Activated CD8-positive, alpha-beta memory T cell treated with anti-CD3 and anti-CD28 coated beads for 36 hours (primary cell): ENCODE results near the gene TFAP2A. TPM values are rescaled to one million over a fixed set of nuclear protein-coding genes. Genes with fewer than 3 reads are reported as not detected.

Experiments used
- CTCF ChIA-PET: fragments of 350-600 bp; sonication (Branson Sonifier 250); formaldehyde crosslinking; loops from one replicate; lab custom pipeline; 2021; ENCODE audit warnings: antibody characterized with exemption; lab: Charles Lee
- POLR2A ChIA-PET: fragments of 350-600 bp; sonication (Branson Sonifier 250); formaldehyde crosslinking; loops from one replicate; lab custom pipeline; 2021; ENCODE audit warnings: antibody characterized with exemption; lab: Charles Lee
- total RNA-seq, 2 experiments: library from RNA; stranded (reverse); gene quantifications; one replicate each; pipeline ENCODE4 v1.2.3, GENCODE V29; 2021

The TFAP2A gene
- not detected for total RNA-seq

- CTCF ChIA-PET, result interaction anchor here (0.7 to 1.2 kb wide), 2 partner anchors 14 to 1380 kb away, joined by 3 to 5 read pairs; no protein-coding TSS in a partner anchor
- POLR2A ChIA-PET, result no interaction called here
These were observed at the start of gene TFAP2A for GRCh38 chr6:10414756-10415616. TFAP2A (minus strand) TSS chr6:10415074; CDS start chr6:10414991, 83 bp downstream.

DNA sequence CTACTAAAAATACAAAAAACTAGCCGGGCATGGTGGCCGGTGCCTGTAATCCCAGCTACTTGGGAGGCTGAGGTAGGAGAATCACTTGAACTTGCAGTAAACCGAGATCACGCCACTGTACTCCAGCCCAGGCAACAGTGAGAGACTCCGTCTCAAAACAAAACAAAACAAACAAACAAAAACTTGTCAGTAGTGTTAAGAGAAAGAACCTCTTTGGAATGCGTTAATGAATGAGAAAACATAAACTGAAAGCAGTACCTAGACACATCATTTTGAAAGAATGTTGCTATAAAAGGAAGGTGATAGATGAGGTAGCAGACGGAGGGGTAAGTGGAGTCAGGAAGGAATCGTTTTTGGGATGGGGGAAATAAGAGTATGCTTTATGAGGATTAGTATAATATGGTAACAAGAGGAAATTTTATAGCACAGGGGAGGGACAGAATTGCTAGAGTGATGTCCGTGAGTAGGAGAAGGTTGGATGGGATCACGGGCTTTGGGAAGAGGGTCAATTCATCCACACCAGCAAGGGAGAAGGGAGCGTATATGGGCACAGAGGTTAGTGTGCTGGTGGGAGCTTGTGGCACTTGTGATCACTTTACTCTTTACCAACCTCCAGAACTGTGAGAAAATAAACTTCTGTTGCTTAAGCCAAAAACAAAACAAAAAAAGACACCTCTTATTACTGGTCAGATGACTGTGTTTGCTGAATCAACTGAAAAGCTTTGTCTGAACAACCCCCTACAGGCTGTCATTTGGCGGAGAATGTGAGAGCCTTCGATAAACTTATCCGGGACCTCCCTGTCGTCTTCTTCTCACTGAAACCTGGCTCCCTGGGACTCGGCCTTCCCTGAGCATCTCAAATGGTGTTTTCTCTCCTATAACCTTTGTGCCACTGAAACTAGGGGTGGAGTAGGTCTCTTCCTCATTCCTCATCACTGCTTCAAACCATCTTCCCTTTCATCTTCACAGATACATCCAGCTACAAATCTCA, 48.9 kb upstream of the TFAP2A start:
- POLR2A ChIA-PET, result no interaction called here
- CTCF ChIA-PET, result no interaction called here

DNA sequence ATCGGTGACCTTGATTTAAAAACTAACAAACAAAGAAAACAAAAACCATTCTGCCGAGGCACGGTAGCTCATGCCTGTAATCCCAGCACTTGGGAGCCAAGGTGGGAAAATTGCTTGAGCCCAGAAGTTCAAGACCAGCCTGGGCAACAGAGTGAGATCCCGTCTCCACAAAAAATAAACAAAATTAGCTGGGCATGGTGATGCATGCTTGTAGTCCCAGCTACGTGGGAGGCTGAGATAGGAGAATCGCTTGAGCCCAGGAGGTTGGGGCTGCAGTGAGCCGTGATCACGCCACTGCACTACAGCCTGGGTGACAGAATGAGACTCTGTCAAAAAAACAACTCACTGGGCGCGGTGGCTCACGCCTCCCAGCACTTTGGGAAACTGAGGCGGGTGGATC, 48.2 kb upstream of the TFAP2A start:
- CTCF ChIA-PET, result no interaction called here
- POLR2A ChIA-PET, result no interaction called here

GRCh38 chr6:10461850-10462249, 47.0 kb upstream of the TFAP2A start:
- POLR2A ChIA-PET, result interaction anchor here (0.6 kb wide), 1 partner anchor 213 kb away, joined by 4 read pairs; no protein-coding TSS in a partner anchor
- CTCF ChIA-PET, result interaction anchor here (0.7 kb wide), 1 partner anchor 1489 kb away, joined by 3 read pairs; no protein-coding TSS in a partner anchor

DNA sequence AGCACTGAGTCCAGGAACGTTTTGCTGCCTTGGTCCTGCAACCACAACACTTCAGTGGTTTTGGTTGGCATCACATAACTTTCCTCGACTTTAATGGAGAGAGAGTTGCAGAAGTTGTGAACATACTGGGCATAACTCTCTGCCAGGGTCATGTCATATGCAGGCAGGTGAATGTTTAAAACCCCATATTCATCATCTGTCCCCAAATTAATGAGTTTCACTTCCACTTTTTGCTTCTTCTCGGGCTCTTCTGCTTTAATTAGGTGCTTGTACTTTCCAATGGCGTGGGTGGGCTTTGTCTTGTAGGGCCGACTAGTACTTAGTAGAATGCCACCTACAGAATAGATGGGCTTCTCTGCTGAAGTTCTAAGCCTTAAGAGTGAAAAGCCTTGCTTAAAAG, 45.2 kb upstream of the TFAP2A start:
- POLR2A ChIA-PET, result no interaction called here
- CTCF ChIA-PET, result no interaction called here

- POLR2A ChIA-PET, result no interaction called here
- CTCF ChIA-PET, result no interaction called here
These were observed 43.4 kb upstream of the TFAP2A start for GRCh38 chr6:10458287-10458686.

DNA sequence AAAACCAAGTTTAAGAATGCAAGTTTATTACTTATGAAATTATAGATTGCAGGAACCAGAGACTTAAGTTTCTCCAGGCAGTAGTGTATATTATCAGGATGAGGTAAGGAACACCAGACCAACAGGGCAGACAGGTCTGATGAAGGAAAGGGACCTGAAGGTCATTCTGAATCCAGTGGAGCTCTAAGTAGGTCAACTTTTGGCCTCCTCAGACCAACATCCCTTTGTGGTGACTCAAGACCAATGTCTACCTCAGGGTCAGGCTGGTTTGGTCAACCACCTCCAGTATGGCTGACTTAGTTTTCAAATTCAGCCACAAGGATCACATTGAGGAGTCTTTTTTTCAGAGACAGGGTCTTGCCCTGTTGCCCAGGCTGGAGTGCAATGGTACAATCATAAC, 38.7 kb upstream of the TFAP2A start:
- ChIA-PET CTCF (no interaction called here), POLR2A (no interaction called here)

DNA sequence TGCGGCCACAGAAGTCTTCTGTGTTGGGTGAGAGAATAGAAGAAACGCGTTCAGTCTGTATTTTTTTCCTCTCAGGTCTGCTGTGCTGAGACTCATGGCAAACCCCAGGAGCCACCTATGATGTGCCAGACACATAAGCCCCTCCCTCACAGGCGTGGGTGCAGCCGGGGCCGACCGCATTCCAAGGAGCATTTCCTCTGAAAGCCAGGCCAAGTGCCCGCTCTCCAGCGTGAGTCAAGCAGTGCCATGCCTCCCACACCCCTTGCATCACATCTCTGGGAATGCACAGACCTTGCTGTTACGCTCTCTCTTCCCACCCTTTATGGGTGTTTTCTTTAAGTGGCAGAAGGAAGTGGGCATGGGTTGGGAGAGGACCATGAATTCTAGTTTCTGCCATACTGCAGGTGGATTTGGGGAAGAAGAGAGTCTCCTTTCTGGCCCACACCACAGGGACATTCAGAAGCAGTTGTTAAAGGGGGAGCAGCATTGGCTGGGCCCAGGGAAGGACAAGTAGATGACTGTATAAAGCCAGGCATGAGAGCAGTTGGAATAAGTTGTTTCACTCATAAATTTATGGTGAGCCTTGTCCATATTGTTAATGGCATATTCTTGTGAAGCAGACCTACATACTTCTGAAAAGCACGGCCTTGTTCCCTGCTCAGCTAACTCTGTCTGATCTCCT, 37.1 kb upstream of the TFAP2A start:
- ChIA-PET CTCF (no interaction called here), POLR2A (no interaction called here)

- POLR2A ChIA-PET, result no interaction called here
- CTCF ChIA-PET, result no interaction called here
These were observed 36.5 kb upstream of the TFAP2A start for GRCh38 chr6:10451394-10451793.

GRCh38 chr6:10449751-10450150, 34.9 kb upstream of the TFAP2A start:
- CTCF ChIA-PET, result no interaction called here

DNA sequence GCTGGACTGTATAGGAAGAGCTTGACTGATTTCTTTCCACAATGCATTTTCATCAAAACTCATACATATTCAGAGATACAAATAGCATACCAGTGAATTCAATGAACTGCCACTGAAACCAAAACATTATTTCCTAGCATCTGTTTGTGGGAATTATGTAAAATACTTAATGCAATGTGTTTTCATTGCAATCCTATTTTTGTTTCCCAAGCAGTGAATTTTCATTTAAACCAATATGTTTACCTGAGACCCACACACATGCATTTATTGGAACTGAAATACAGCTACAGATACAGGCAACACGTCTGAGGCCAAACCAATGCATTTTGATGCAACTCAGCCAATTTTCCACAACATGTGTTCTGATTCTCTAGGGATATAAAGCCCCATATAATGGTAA, 33.2 kb upstream of the TFAP2A start:
- ChIA-PET POLR2A (no interaction called here), CTCF (no interaction called here)

More at GRCh38 chr6:10449751-10450150, 34.9 kb upstream of the TFAP2A start:
- POLR2A ChIA-PET, result no interaction called here

DNA sequence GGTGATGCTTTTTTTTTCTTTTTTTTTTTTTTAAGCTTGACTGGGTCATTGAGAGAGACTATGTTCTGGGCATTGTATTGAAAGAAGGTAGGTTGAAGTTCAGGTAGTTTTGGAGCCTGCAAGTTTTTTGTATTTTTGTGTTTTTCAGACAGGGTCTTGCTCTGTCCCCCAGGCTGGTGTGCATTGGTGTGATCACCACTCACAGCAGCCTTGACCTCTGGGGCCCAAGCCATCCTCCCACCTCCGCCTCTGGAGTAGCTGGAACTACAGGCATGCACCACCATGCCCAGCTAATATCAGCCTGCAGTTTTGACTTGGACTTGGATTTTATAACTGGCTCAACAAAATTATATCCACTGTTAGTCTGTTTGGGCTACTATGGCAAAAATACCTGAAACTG, 31.7 kb upstream of the TFAP2A start:
- ChIA-PET POLR2A (no interaction called here), CTCF (no interaction called here)

- POLR2A ChIA-PET, result no interaction called here
- CTCF ChIA-PET, result no interaction called here
These were observed 26.8 kb upstream of the TFAP2A start for GRCh38 chr6:10441655-10442009.

- CTCF ChIA-PET, result no interaction called here
- POLR2A ChIA-PET, result no interaction called here
These were observed 26.3 kb upstream of the TFAP2A start for GRCh38 chr6:10441004-10441654.

- POLR2A ChIA-PET, result no interaction called here
- CTCF ChIA-PET, result no interaction called here
These were observed 23.0 kb upstream of the TFAP2A start for GRCh38 chr6:10437891-10438290.

- POLR2A ChIA-PET, result no interaction called here
- CTCF ChIA-PET, result interaction anchor here (0.5 kb wide), 1 partner anchor 1571 kb away, joined by 3 read pairs; no protein-coding TSS in a partner anchor
These were observed 19.4 kb upstream of the TFAP2A start for GRCh38 chr6:10434235-10434634.

DNA sequence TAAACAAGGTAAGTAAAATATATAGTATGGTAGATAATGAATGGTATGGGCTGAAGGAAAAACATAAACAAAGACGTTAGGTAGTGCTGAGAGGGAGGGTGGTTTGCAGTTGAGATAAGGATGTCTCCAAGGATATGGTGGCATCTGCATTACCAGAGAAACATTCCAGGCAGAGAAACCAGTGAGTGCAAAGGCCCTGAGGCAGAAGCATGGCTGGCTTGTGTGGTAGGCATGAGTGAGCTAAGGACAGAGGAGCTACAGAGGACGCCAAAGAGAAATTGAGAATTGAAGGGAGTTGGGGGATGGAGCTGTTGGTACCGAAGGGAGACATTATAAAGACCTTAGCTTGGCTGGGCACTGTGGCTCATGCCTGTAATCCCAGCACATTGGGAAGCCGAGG, 18.4 kb upstream of the TFAP2A start:
- ChIA-PET POLR2A (no interaction called here), CTCF (no interaction called here)

DNA sequence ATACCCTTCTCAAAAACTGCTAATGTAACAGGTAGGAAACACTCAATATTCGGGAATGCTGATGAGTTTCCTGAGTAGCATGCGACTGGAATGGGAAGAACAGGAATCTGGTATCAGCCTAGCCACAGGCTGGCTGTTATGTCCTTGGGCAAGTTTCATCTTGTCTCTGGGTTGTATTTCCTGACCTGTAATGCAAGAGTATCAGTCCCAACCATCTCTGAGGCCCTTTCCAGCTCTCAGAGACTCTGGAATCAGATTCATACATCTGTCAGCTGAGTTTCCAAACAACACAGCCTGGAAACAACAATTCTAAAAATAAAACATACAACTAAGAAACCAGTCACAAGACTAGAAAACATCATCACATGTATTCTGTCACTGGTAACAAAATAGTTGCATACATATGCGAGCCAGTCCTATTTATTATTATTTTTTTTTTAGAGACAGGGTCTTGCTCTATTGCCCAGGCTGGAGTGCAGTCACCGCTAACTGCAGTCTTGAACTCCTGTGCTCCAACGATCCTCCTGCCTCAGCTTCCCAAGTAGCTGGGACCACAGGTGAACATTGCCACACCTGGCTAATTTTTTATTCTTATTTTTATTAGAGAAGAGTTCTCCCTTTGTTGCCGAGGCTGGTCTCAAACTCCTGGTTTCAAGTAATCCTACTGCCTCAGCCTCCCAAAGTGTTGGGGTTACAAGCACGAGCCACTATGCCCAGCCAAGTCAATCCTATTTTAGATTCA, 16.7 kb upstream of the TFAP2A start:
- ChIA-PET POLR2A (no interaction called here), CTCF (interaction anchor here (1.1 kb wide), 1 partner anchor 611 kb away, joined by 3 read pairs; no protein-coding TSS in a partner anchor)
